ENCODE data around the gene SAP25. TPM values are rescaled to one million over a fixed set of nuclear protein-coding genes. Genes with fewer than 3 reads are reported as not detected.

The SAP25 gene
- total and polyA plus RNA-seq, 2 of the 8 experiments (the other 6 are each of a cell fraction or from before 2014, with no cell fraction given): 3.6 to 5.8 TPM

DNA sequence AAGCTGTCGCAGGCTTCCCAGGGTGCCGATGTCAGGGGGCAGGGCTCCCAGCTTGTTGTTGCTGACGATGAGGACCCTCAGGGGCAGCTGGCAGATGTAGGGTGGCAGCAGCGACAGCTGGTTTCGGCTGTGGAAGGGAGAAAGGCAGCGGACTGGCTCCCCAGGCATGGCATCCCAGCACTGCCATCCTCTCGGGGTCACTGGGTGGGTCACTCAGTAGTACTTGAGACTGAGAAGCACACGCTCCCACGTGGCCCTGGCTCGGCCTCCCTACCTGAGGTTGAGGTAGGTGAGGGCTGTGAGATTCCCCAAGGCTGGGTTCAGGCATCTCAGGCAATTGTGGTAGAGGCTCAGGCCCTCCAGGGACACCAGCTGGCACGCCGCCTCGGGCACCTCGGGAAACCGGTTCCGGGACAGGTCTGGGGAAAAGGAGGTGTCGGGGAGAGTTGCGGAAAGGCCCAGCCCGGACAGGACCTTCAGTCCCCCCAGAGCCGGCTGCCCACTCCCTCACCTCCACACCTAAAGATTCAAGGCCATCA lies 8.4 kb upstream of the SAP25 start:
- no peak overlapping the region for H2AK5ac ChIP-seq (ENCODE audit: low read depth, low read length)
- H4K20me1 ChIP-seq (replicated peaks in 1 of 2; ENCODE audit: control insufficient read depth in 1 of 2, insufficient read depth in 2 of 2, low read length in 2 of 2): peaks cover 2 to 14% of the 10 kb centered on the region in 2 experiments
- H3K14ac ChIP-seq (ENCODE audit: insufficient read length): no peak overlapping the region
- no peak overlapping the region for H4K91ac ChIP-seq (replicated peaks; ENCODE audit: insufficient read length, low read length)
- H3K18ac ChIP-seq (ENCODE audit: extremely low read depth, low read length): no peak overlapping the region
- H4K5ac ChIP-seq (ENCODE audit: insufficient read length, low read depth, low read length): no peak overlapping the region
- 90% methylated on average over 19 of the region's 20 CpGs; no CpG with 5 or more reads in 1 of the 2 experiments for WGBS, 2 experiments (ENCODE audit: extremely low coverage in 1 of 2, insufficient coverage in 1 of 2, insufficient read length in 1 of 2, insufficient replicate concordance in 2 of 2, low coverage in 1 of 2, low lambda C conversion rate in 2 of 2, missing lambda C conversion rate in 1 of 2)
- H4K8ac ChIP-seq (ENCODE audit: extremely low read depth, insufficient read depth, low read length): peak overlapping the region; percentile 23; the same call in 1 of the 2 replicates
- no peak overlapping the region for H3K27ac ChIP-seq (ENCODE audit: low read depth, low read length)
- H3K9me3 ChIP-seq (ENCODE audit: insufficient read depth in 2 of 2, low read depth in 1 of 2, low read length in 1 of 2): no peaks in the 10 kb centered on the region
- no peak overlapping the region for H2BK15ac ChIP-seq (ENCODE audit: low read length)
- no peak overlapping the region for H2BK20ac ChIP-seq (ENCODE audit: low read length)
- FAIRE-seq (no peak), DNase-seq (ENCODE audit: low read depth in 1 of 2, low spot score in 2 of 2) (no peak)
- H3K36me3 ChIP-seq (ENCODE audit: control insufficient read depth in 2 of 4, insufficient read depth in 4 of 4, low read length in 3 of 4): peaks cover 15 to 32% (median 26%) of the 10 kb centered on the region in 4 experiments
- no peak overlapping the region for H2AFZ ChIP-seq (ENCODE audit: low read length)
- peaks cover 5% of the 10 kb centered on the region for H3K79me1 ChIP-seq (ENCODE audit: low read depth, low read length)
- H3K4me3 ChIP-seq (ENCODE audit: extremely low read depth in 1 of 4, insufficient read depth in 2 of 4, low read depth in 3 of 4, low read length in 4 of 4): no peak overlapping the region
- H3K23me2 ChIP-seq (ENCODE audit: low read depth, low read length): peaks cover 16% of the 10 kb centered on the region
- H3K79me2 ChIP-seq (ENCODE audit: control insufficient read depth in 1 of 2, insufficient read depth in 2 of 2, low read length in 2 of 2): peaks cover 0 to 11% of the 10 kb centered on the region in 2 experiments; a peak in 1 of 4 replicates
- no peak overlapping the region for H3K9ac ChIP-seq (replicated peaks in 1 of 4; ENCODE audit: extremely low read depth in 1 of 4, low read depth in 3 of 4, low read length in 3 of 4)
- CTCF ChIA-PET (ENCODE audit: partially characterized antibody): interaction anchor here (0.7 to 11.4 kb wide), 3 partner anchors 9 to 98 kb away, joined by 3 to 171 read pairs (median 53); partner anchors contain the start of gene SAP25
- no peak overlapping the region for H2BK5ac ChIP-seq (ENCODE audit: low read depth, low read length)
- no peak overlapping the region for H2BK120ac ChIP-seq (replicated peaks; ENCODE audit: low read depth, low read length)
- H2BK12ac ChIP-seq (ENCODE audit: low read depth, low read length): no peak overlapping the region
- H3K4ac ChIP-seq (replicated peaks; ENCODE audit: insufficient read length, low read depth, low read length): no peak overlapping the region
- no peak overlapping the region for H3K56ac ChIP-seq (replicated peaks; ENCODE audit: insufficient read length, low read depth, low read length)
- peaks cover 0 to 22% (median 13%) of the 10 kb centered on the region in 4 experiments; a peak in 6 of 7 replicates for H3K4me1 ChIP-seq (replicated peaks in 1 of 4; ENCODE audit: control insufficient read depth in 3 of 4, insufficient read depth in 4 of 4, low read length in 3 of 4)
- POLR2A ChIA-PET (ENCODE audit: partially characterized antibody): interaction anchor here (0.9 to 6.7 kb wide), 4 partner anchors 9 to 153 kb away, joined by 3 to 83 read pairs (median 4); partner anchors contain the start of genes PPP1R35, SAP25 and ZCWPW1
- no peak overlapping the region for H3K4me2 ChIP-seq (ENCODE audit: insufficient read depth in 1 of 2, low read depth in 2 of 2, low read length in 2 of 2)
- no peak overlapping the region for H3K23ac ChIP-seq (ENCODE audit: insufficient read length)
- peaks cover 0 to 2% (median 0%) of the 10 kb centered on the region in 4 experiments; a peak in 1 of 7 replicates for H3K27me3 ChIP-seq (replicated peaks in 1 of 4; ENCODE audit: control insufficient read depth in 3 of 4, extremely low read depth in 1 of 4, insufficient read depth in 3 of 4, low read length in 3 of 4)
- TF ChIP-seq TAF7 (optimal IDR thresholded peaks at IDR 0.05; ENCODE audit: borderline replicate concordance, low read depth, low read length) (no peak), HDAC2 (IDR thresholded peaks at IDR 0.05; ENCODE audit: borderline replicate concordance in 1 of 2, low read depth in 2 of 2, low read length in 2 of 2) (no peak), CTBP2 (IDR thresholded peaks at IDR 0.05; ENCODE audit: borderline replicate concordance, insufficient read depth, insufficient read length, low read length) (no peak), KDM4A (IDR thresholded peaks at IDR 0.05; ENCODE audit: low read depth, low read length, severe bottlenecking) (no peak), POLR2A (IDR thresholded peaks at IDR 0.05; ENCODE audit: control extremely low read depth in 1 of 2, low read depth in 2 of 2, low read length in 2 of 2) (no peak), SAP30 (IDR thresholded peaks at IDR 0.05; ENCODE audit: insufficient read depth, insufficient replicate concordance, low read length) (no peak), TEAD4 (IDR thresholded peaks at IDR 0.05; ENCODE audit: low read depth, low read length) (no peak), CHD1 (IDR thresholded peaks at IDR 0.05; ENCODE audit: low read depth, low read length) (no peak), TCF12 (IDR thresholded peaks at IDR 0.05; ENCODE audit: low read depth, low read length) (no peak)
- TF ChIP-seq, protein P1, sequence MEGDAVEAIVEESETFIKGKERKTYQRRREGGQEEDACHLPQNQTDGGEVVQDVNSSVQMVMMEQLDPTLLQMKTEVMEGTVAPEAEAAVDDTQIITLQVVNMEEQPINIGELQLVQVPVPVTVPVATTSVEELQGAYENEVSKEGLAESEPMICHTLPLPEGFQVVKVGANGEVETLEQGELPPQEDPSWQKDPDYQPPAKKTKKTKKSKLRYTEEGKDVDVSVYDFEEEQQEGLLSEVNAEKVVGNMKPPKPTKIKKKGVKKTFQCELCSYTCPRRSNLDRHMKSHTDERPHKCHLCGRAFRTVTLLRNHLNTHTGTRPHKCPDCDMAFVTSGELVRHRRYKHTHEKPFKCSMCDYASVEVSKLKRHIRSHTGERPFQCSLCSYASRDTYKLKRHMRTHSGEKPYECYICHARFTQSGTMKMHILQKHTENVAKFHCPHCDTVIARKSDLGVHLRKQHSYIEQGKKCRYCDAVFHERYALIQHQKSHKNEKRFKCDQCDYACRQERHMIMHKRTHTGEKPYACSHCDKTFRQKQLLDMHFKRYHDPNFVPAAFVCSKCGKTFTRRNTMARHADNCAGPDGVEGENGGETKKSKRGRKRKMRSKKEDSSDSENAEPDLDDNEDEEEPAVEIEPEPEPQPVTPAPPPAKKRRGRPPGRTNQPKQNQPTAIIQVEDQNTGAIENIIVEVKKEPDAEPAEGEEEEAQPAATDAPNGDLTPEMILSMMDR (IDR thresholded peaks at IDR 0.05; ENCODE audit: control extremely low read depth in 1 of 3, insufficient read depth in 1 of 3, low read depth in 1 of 3, low read length in 3 of 3): no peak
